ENCODE measurements around the gene PIGH. TPM values are rescaled to one million over a fixed set of nuclear protein-coding genes. Genes with fewer than 3 reads are reported as not detected.

PIGH gene
- total and polyA plus RNA-seq, 8 donors, result 11.5 to 27.4 (median 14.2) TPM

DNA sequence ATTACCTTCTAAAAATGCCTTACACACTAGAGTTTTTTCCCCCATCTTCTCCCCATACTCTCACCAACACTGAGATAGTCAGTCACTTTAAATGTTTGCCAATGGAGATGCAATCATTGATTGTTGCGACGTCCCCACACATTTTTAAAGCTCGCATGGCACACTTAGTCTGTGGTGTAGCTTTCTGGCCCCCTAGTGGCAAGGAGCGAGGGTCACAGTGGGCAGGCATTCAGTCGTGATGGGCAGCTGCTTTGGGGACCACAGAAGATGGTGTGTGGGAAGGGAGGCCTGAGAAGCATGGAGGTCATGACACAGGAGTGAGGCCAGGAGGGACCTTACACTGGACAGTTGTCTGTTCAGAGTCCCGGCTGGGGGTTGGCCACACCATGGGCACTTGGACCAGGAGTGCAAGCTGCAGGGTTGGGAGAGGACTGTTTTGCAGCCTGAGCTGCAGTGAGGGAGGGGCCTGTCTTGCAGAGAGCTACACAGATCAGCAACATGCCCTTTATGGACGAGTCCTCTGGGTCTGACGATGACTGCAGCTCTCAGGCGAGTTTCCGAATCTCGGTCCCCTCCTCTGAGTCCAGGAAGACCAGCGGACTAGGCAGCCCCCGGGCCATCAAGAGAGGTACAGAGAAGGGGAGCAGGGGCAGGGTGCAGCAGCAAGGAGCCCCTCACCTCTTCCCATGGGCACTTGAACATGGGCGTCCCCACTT, 28.6 kb downstream of the PIGH start:
- Histone ChIP-seq H3K9me3 (no peaks in the 10 kb centered on the region), H3K27me3 (no peaks in the 10 kb centered on the region), H3K27ac (no peak overlapping the region), H3K4me3 (no peak overlapping the region), H3K4me1 (peaks cover 0 to 3% (median 0%) of the 10 kb centered on the region in 3 donors), H3K36me3 (no peaks in the 10 kb centered on the region)
- intact Hi-C loops (cut with DNase I), result loop anchor here in 2 of 3 donors (5.0 to 10.0 kb wide), 2 partner anchors 144 to 147 kb away; no protein-coding TSS in a partner anchor
- peak; percentile 63 to 86 (median 78) for ATAC-seq
- DNase-seq, result peak in 5 of 6 donors; percentile 30 to 77 (median 63)
- 46 to 48% methylated on average over 13 to 14 of the region's 14 CpGs for WGBS, 2 donors
- TF ChIP-seq, protein P1, sequence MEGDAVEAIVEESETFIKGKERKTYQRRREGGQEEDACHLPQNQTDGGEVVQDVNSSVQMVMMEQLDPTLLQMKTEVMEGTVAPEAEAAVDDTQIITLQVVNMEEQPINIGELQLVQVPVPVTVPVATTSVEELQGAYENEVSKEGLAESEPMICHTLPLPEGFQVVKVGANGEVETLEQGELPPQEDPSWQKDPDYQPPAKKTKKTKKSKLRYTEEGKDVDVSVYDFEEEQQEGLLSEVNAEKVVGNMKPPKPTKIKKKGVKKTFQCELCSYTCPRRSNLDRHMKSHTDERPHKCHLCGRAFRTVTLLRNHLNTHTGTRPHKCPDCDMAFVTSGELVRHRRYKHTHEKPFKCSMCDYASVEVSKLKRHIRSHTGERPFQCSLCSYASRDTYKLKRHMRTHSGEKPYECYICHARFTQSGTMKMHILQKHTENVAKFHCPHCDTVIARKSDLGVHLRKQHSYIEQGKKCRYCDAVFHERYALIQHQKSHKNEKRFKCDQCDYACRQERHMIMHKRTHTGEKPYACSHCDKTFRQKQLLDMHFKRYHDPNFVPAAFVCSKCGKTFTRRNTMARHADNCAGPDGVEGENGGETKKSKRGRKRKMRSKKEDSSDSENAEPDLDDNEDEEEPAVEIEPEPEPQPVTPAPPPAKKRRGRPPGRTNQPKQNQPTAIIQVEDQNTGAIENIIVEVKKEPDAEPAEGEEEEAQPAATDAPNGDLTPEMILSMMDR (IDR thresholded peaks at IDR 0.05), result peak; percentile 66 to 82 (median 70)
- FAIRE-seq, result no peak

DNA sequence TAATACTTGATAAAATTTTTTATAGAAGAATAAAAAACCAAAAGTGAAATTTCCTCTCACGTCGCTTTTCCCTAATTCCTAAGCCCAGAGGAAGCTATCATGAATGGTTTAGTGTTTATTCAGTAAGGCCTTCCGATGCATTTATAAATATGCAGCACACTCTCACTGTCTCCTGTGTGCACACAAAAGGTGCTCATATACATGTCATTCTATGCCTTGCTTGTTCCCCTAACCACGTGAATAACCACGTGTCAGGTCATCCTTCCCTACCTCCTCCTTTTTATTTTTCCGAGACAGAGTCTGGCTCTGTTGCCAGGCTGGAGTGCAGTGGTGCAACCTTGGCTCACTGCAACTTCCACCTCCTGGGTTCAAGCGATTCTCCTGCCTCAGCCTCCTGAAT, 29.6 kb downstream of the PIGH start:
- H3K27me3 ChIP-seq, result no peaks in the 10 kb centered on the region
- no peak overlapping the region for H3K4me3 ChIP-seq
- H3K4me1 ChIP-seq, result peaks cover 0 to 3% (median 0%) of the 10 kb centered on the region in 3 donors
- H3K36me3 ChIP-seq, result no peaks in the 10 kb centered on the region
- FAIRE-seq (no peak), ATAC-seq (no peak), DNase-seq (no peak)
- 86 to 90% methylated on average over 7 of the region's 7 CpGs for WGBS, 2 donors
- H3K27ac ChIP-seq, result no peak overlapping the region
- intact Hi-C loops (cut with DNase I), result loop anchor here in 2 of 3 donors (5.0 to 10.0 kb wide), 2 partner anchors 143 to 146 kb away; no protein-coding TSS in a partner anchor
- H3K9me3 ChIP-seq, result no peaks in the 10 kb centered on the region
- TF ChIP-seq, protein P1 (IDR thresholded peaks at IDR 0.05), result no peak

DNA sequence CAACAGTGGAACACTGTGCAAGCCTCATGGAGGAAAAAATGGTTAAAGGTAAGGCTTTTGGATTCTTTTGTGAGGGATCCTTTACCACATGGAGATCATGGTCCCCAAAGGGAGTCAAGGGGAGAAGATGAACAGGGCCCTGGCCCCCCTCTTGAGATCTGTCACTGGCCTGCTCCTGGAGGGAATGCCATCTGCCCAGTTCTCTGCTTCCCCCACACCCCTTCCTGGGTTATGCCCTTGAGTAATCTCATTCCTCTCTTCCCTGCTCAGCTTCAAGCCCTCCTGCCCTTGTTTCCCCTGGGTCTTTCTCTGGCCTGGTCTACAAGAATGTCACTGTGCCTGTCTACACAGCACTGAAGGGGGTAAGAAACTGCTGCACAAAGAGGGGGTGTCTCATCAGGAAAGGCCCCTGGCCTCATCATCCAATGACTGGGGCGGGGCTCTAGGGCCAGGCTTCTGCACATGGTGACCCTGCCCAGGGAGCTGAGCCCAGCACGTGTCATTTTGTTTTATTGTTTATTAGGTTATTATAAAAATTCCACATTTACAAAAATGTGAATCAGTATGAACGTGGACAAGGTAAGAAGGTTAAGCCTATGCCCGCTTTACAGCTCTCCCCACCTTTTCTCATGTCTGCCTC, 30.3 kb downstream of the PIGH start:
- FAIRE-seq, result no peak
- peak in 1 of 6 donors; percentile 21 for DNase-seq

GRCh38 chr14:67569011-67569650, 30.9 kb downstream of the PIGH start:
- 79 to 82% methylated on average over 11 of the region's 11 CpGs for WGBS, 2 donors
- TF ChIP-seq, protein P1 (IDR thresholded peaks at IDR 0.05), result no peak
- Histone ChIP-seq H3K9me3 (no peaks in the 10 kb centered on the region), H3K4me3 (no peak overlapping the region), H3K4me1 (peaks cover 0 to 3% (median 0%) of the 10 kb centered on the region in 3 donors), H3K36me3 (no peaks in the 10 kb centered on the region), H3K27ac (no peak overlapping the region), H3K27me3 (no peaks in the 10 kb centered on the region)
- intact Hi-C loops (cut with DNase I), result no loop called here
- DNase-seq, result peak in 1 of 6 donors; percentile 42
- no peak for FAIRE-seq
- ATAC-seq, result no peak

More for the DNA sequence above, 30.3 kb downstream of the PIGH start:
- intact Hi-C loops (cut with DNase I), result loop anchor here in 2 of 3 donors (5.0 to 10.0 kb wide), 2 partner anchors 142 to 145 kb away; no protein-coding TSS in a partner anchor
- H3K4me1 ChIP-seq, result peaks cover 0 to 3% (median 0%) of the 10 kb centered on the region in 3 donors
- no peaks in the 10 kb centered on the region for H3K9me3 ChIP-seq
- WGBS, 2 donors, result 88% methylated on average over 4 of the region's 4 CpGs
- no peak for ATAC-seq
- no peak overlapping the region for H3K4me3 ChIP-seq
- no peak overlapping the region for H3K27ac ChIP-seq
- TF ChIP-seq, protein P1 (IDR thresholded peaks at IDR 0.05), result no peak
- H3K36me3 ChIP-seq, result no peaks in the 10 kb centered on the region
- no peaks in the 10 kb centered on the region for H3K27me3 ChIP-seq
